Measurements from ENCODE around the gene SEMA4A. TPM values are rescaled to one million over a fixed set of nuclear protein-coding genes. Genes with fewer than 3 reads are reported as not detected.

The SEMA4A gene
- total and polyA plus RNA-seq, 9 of the 15 experiments (the other 6 are each of a cell fraction or from before 2014, with no cell fraction given), result 0.04 to 1.7 (median 0.45) TPM

- TF ChIP-seq PRDM10 (IDR thresholded peaks at IDR 0.05; ENCODE audit: partially characterized antibody), result peak; percentile 35
- peak; percentile 23; the same call in 1 of the 2 replicates for TF ChIP-seq LEF1 (IDR thresholded peaks at IDR 0.05)
- TF ChIP-seq, protein P1, sequence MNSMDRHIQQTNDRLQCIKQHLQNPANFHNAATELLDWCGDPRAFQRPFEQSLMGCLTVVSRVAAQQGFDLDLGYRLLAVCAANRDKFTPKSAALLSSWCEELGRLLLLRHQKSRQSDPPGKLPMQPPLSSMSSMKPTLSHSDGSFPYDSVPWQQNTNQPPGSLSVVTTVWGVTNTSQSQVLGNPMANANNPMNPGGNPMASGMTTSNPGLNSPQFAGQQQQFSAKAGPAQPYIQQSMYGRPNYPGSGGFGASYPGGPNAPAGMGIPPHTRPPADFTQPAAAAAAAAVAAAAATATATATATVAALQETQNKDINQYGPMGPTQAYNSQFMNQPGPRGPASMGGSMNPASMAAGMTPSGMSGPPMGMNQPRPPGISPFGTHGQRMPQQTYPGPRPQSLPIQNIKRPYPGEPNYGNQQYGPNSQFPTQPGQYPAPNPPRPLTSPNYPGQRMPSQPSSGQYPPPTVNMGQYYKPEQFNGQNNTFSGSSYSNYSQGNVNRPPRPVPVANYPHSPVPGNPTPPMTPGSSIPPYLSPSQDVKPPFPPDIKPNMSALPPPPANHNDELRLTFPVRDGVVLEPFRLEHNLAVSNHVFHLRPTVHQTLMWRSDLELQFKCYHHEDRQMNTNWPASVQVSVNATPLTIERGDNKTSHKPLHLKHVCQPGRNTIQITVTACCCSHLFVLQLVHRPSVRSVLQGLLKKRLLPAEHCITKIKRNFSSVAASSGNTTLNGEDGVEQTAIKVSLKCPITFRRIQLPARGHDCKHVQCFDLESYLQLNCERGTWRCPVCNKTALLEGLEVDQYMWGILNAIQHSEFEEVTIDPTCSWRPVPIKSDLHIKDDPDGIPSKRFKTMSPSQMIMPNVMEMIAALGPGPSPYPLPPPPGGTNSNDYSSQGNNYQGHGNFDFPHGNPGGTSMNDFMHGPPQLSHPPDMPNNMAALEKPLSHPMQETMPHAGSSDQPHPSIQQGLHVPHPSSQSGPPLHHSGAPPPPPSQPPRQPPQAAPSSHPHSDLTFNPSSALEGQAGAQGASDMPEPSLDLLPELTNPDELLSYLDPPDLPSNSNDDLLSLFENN (IDR thresholded peaks at IDR 0.05; ENCODE audit: low read depth in 2 of 2, low read length in 2 of 2), result no peak
- TF ChIP-seq NFE2L1 (tag; IDR thresholded peaks at IDR 0.05; ENCODE audit: borderline replicate concordance, low read depth), result peak; percentile 73
- no peak for TF ChIP-seq HNRNPH1 (optimal IDR thresholded peaks at IDR 0.05; ENCODE audit: low read depth, low read length)
- no peak for TF ChIP-seq KLF1 (tag; IDR thresholded peaks at IDR 0.05)
- no peak for TF ChIP-seq ZBTB34 (CRISPR knock-in tag; IDR thresholded peaks at IDR 0.05)
- no peak for TF ChIP-seq KAT7 (CRISPR knock-in tag; IDR thresholded peaks at IDR 0.05; ENCODE audit: borderline replicate concordance)
Observed at GRCh38 chr1:156122519-156123355, 30.6 kb upstream of the SEMA4A start (continued).
